Measurements from ENCODE around the gene PDGFRB.

DNA sequence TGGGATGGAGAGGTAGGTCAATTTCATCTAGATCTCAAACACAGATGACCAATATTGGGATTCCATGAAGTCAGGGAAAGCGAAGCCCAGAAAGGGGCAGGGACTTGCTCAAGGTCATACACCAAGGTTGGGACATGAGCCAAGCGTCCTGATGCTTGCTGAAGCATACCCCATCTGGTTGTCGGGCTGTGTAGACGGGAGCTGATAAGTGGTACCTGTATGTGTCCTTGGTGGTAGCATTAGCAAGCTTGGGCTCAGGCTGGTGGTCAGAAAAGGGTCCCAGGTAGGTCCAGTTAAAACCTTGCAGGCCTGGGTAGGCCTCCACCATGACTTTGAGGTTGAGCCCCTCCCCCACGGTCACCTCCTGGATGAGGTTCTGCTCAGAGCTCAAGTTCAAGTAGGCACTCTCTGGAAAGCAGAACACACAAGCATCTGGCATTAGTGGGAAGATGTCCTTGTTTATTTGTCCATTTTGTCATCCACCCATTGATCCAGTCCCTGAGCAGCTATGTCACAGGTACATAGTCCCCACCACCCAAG, 82.5 kb downstream of the PDGFRB start:
- TF ChIP-seq, protein P1, sequence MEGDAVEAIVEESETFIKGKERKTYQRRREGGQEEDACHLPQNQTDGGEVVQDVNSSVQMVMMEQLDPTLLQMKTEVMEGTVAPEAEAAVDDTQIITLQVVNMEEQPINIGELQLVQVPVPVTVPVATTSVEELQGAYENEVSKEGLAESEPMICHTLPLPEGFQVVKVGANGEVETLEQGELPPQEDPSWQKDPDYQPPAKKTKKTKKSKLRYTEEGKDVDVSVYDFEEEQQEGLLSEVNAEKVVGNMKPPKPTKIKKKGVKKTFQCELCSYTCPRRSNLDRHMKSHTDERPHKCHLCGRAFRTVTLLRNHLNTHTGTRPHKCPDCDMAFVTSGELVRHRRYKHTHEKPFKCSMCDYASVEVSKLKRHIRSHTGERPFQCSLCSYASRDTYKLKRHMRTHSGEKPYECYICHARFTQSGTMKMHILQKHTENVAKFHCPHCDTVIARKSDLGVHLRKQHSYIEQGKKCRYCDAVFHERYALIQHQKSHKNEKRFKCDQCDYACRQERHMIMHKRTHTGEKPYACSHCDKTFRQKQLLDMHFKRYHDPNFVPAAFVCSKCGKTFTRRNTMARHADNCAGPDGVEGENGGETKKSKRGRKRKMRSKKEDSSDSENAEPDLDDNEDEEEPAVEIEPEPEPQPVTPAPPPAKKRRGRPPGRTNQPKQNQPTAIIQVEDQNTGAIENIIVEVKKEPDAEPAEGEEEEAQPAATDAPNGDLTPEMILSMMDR (conservative IDR thresholded peaks at IDR 0.05 in 1 of 2, IDR thresholded peaks at IDR 0.05 in 1 of 2; ENCODE audit: extremely low read depth in 1 of 2, insufficient read depth in 1 of 2, low read depth in 1 of 2, low read length in 2 of 2): no peak
- no peak for TF ChIP-seq EZH2 (IDR thresholded peaks at IDR 0.05; ENCODE audit: borderline replicate concordance, low read length)
